GM12878 (cell line): Measurements from ENCODE around the gene MYL3. TPM values are rescaled to one million over a fixed set of nuclear protein-coding genes. Genes with fewer than 3 reads are reported as not detected.

Source experiments
- ATAC-seq: fragments of 200-7000 bp; cut with Tn5 transposase; 3 replicates; pipeline ENCODE4 v1.9.1; 2020; ENCODE audit warnings: mild to moderate bottlenecking, moderate library complexity
- BruUV-seq: library from RNA; stranded (reverse); fragments of 400-500 nt; replicated peaks from 2 replicates; lab custom pipeline; 2021; lab: Mats Ljungman, UMichigan
- CTCF ChIA-PET: fragments of 300-600 bp; sonication (Branson Sonifier 250); formaldehyde crosslinking; extraction: SDS; loops from one replicate; lab custom pipeline; 2021; ENCODE audit warnings: inconsistent platforms; lab: Yijun Ruan, JAX
- POLR2A ChIA-PET: fragments of 350-600 bp; formaldehyde crosslinking; extraction: SDS; loops from one replicate; lab custom pipeline; 2021; ENCODE audit warnings: inconsistent platforms; lab: Charles Lee
- RAD21 ChIA-PET: fragments of 300-600 bp; sonication (Branson Sonifier 250); formaldehyde crosslinking; loops from one replicate; lab custom pipeline; 2023; ENCODE audit warnings: antibody characterized with exemption; ENCODE audit not compliant: unreplicated experiment; lab: Charles Lee
- SMC1A ChIA-PET: fragments of 300-600 bp; sonication (Branson Sonifier 250); formaldehyde crosslinking; loops from one replicate; lab custom pipeline; 2023; ENCODE audit not compliant: unreplicated experiment, uncharacterized antibody; lab: Charles Lee
- DNase-seq: peaks from one replicate; pipeline ENCODE4 v3.0.0-alpha.2; 2011; ENCODE audit warnings: low read depth, low spot score
- FAIRE-seq: peaks from 3 replicates; lab custom pipeline; 2011; peaks lifted over from hg19 to GRCh38; lab: Jason Lieb, UNC
- H2AFZ ChIP-seq: 2 replicates; pipeline ENCODE4 v1.6.0; 2011; ENCODE audit warnings: low read depth, low read length, control low read depth; ENCODE audit not compliant: control insufficient read depth
- H3K27ac ChIP-seq: 2 replicates; pipeline ENCODE4 v1.5.1; 2011; ENCODE audit warnings: control low read depth; ENCODE audit not compliant: control insufficient read depth, insufficient read depth
- H3K27me3 ChIP-seq, 2 experiments: replicated peaks in 1 of 2; 2 replicates each; pipeline versions ENCODE4 v1.6.0 to v1.6.1; 2011; ENCODE audit warnings: low read length in 1 of 2; ENCODE audit not compliant: control insufficient read depth in 2 of 2, insufficient read depth in 2 of 2
- H3K36me3 ChIP-seq, 2 experiments: 2 replicates each; pipeline ENCODE4 v1.5.1; 2011; ENCODE audit warnings: low read length in 1 of 2; ENCODE audit not compliant: control insufficient read depth in 2 of 2, insufficient read depth in 2 of 2
- H3K4me1 ChIP-seq: 2 replicates; pipeline ENCODE4 v1.6.1; 2011; ENCODE audit warnings: mild to moderate bottlenecking, low read length, moderate library complexity, mixed read lengths; ENCODE audit not compliant: control insufficient read depth, insufficient read depth
- H3K4me2 ChIP-seq: 2 replicates; pipeline ENCODE4 v1.6.0; 2011; ENCODE audit warnings: control low read depth; ENCODE audit not compliant: control insufficient read depth, insufficient read depth
- H3K4me3 ChIP-seq: fragments of 200-600 bp; sonication (generic); 2 replicates; pipeline ENCODE4 v1.5.1; 2016
- H3K79me2 ChIP-seq: 2 replicates; pipeline ENCODE4 v1.6.0; 2011; ENCODE audit warnings: low read length; ENCODE audit not compliant: control insufficient read depth, insufficient read depth
- H3K9ac ChIP-seq: 2 replicates; pipeline ENCODE4 v1.8.0; 2011; ENCODE audit warnings: low read length, control low read depth, mixed read lengths; ENCODE audit not compliant: control insufficient read depth, insufficient read depth
- H3K9me3 ChIP-seq: replicated peaks from 3 replicates; pipeline ENCODE4 v1.5.1; 2011; ENCODE audit warnings: mild to moderate bottlenecking, low read length; ENCODE audit not compliant: control insufficient read depth, insufficient read depth
- H4K20me1 ChIP-seq: 2 replicates; pipeline ENCODE4 v1.6.0; 2011; ENCODE audit not compliant: control insufficient read depth, insufficient read depth
- CBX3 ChIP-seq: fragments of 200-600 bp; sonication (generic); IDR thresholded peaks from 2 replicates; pipeline ENCODE4 v1.6.1; 2016; ENCODE audit warnings: low read depth, borderline replicate concordance
- EP300 ChIP-seq, 2 experiments: fragments of 150-350 bp in 1 of 2; IDR thresholded peaks; 2 replicates each; pipeline ENCODE4 v1.6.1; 2011 to 2012; ENCODE audit warnings: low read depth in 2 of 2, low read length in 2 of 2, borderline replicate concordance in 1 of 2, improper control_type of control experiment in 1 of 2, inconsistent platforms in 1 of 2; ENCODE audit not compliant: control insufficient read depth in 1 of 2
- ETV6 ChIP-seq, 2 experiments: fragments of 450-650 bp in 1 of 2; IDR thresholded peaks in 1 of 2; conservative IDR thresholded peaks in 1 of 2; 2 replicates each; pipeline ENCODE4 v1.6.1; 2014; ENCODE audit warnings: antibody characterized with exemption in 1 of 2, borderline replicate concordance in 1 of 2, low read depth in 1 of 2, mild to moderate bottlenecking in 1 of 2, moderate library complexity in 1 of 2
- IKZF1 ChIP-seq: fragments of 450-650 bp; conservative IDR thresholded peaks from 2 replicates; pipeline ENCODE4 v1.6.1; 2017; ENCODE audit warnings: antibody characterized with exemption, mild to moderate bottlenecking
- JUNB ChIP-seq: IDR thresholded peaks from 2 replicates; pipeline ENCODE4 v1.6.1; 2016; ENCODE audit warnings: antibody characterized with exemption, mild to moderate bottlenecking
- SREBF2 ChIP-seq: IDR thresholded peaks from 2 replicates; pipeline ENCODE4 v1.6.1; 2012; ENCODE audit warnings: mild to moderate bottlenecking, low read length
- YBX1 ChIP-seq: fragments of 450-650 bp; IDR thresholded peaks from 2 replicates; pipeline ENCODE4 v1.6.1; 2016; ENCODE audit warnings: antibody characterized with exemption
- ZBED1 ChIP-seq: IDR thresholded peaks from 2 replicates; pipeline ENCODE4 v1.6.1; 2016; ENCODE audit warnings: borderline replicate concordance
- ZNF622 ChIP-seq: fragments of 450-650 bp; IDR thresholded peaks from 2 replicates; pipeline ENCODE4 v1.6.1; 2017; ENCODE audit warnings: mild to moderate bottlenecking, inconsistent platforms
- WGBS: methylation state at CpG from one replicate; pipeline ENCODE4 v1.1.6; 2016; ENCODE audit warnings: low lambda C conversion rate; ENCODE audit not compliant: insufficient replicate concordance, insufficient coverage; ENCODE audit errors: missing lambda C conversion rate; 5-methylcytosine and 5-hydroxymethylcytosine counted together
- in situ Hi-C: fragments of 300-500 bp; cut with MboI; formaldehyde crosslinking; loops from 9 replicates; pipeline ENCODE4 v1.14.3; 2018; ENCODE audit warnings: mixed read lengths
- intact Hi-C: fragments of 100-400 bp; cut with micrococcal nuclease; formaldehyde crosslinking; loops from one replicate; pipeline ENCODE4 v1.14.2; 2022; ENCODE audit not compliant: unreplicated experiment
- polyA plus RNA-seq, 11 experiments: library from polyadenylated mRNA; depleted of rRNA in 4 of 11; unstranded in 6 of 11; stranded (reverse) in 5 of 11; fragments of >200 nt; fragmentation: Nextera tagmentation in 4 of 11; fragmentation: Illumina TruSeq in 1 of 11; extraction: Ambion mirVana in 4 of 11; extraction: Trizol in 1 of 11; gene quantifications; 1 replicate in 1 of 11; 2 replicates in 10 of 11; pipeline versions ENCODE4 v1.2.1 to v1.2.3, GENCODE V29; 2011 to 2016; ENCODE audit warnings: inconsistent platforms in 2 of 11, missing spikeins in 2 of 11, low read depth in 1 of 11
- total RNA-seq, 4 experiments: library from RNA; depleted of rRNA in 3 of 4; stranded (reverse); fragments of >200 nt in 3 of 4; fragmentation: Illumina TruSeq in 1 of 4; extraction: Trizol in 1 of 4; gene quantifications; 2 replicates each; pipeline versions ENCODE4 v1.2.1 to v1.2.3, GENCODE V29; 2013 to 2021
- TF ChIP-seq, protein P1 (sequence below): IDR thresholded peaks from 2 replicates; pipeline ENCODE4 v1.6.1; 2011; ENCODE audit warnings: borderline replicate concordance, low read depth, mild to moderate bottlenecking, moderate library complexity, low read length; ENCODE audit not compliant: insufficient read depth, poor library complexity, severe bottlenecking
- TF ChIP-seq, protein P2 (sequence below): fragments of 450-650 bp; formaldehyde crosslinking; IDR thresholded peaks from 2 replicates; pipeline ENCODE4 v1.4.0; 2020; ENCODE audit warnings: mild to moderate bottlenecking, moderate library complexity
- TF ChIP-seq, protein P3 (sequence below): fragments of 450-650 bp; IDR thresholded peaks from 2 replicates; pipeline ENCODE4 v1.6.1; 2016; ENCODE audit warnings: mild to moderate bottlenecking

The MYL3 gene
- total and polyA plus RNA-seq, 10 of the 15 experiments (the other 5 are each of a cell fraction or from before 2014, with no cell fraction given): 0.40 TPM; not detected in 9

DNA sequence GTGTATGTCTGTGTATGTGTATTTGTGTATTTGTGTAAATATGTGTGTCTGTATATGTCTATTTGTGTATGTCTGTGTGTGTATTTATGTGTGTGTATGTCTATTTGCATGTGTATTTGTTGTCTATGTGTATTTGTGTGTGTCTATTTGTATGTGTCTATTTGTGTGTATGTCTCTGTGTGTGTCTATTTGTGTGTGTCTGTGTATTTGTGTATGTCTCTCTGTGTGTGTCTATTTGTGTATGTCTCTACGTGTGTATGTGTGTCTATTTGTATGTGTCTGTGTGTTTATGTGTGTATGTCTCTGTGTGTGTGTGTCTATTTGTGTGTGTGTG, 44.7 kb upstream of the MYL3 start:
- RAD21 ChIA-PET: no interaction called here

More for the DNA sequence above, 44.7 kb upstream of the MYL3 start:
- Histone ChIP-seq H2AFZ (no peak overlapping the region), H3K4me3 (no peak overlapping the region), H3K79me2 (no peaks in the 10 kb centered on the region), H3K9me3 (no peaks in the 10 kb centered on the region), H3K27ac (no peak overlapping the region), H3K4me1 (peaks cover 5% of the 10 kb centered on the region), H4K20me1 (no peaks in the 10 kb centered on the region), H3K27me3 (no peaks in the 10 kb centered on the region), H3K9ac (no peak overlapping the region), H3K4me2 (no peak overlapping the region), H3K36me3 (no peaks in the 10 kb centered on the region)
- SMC1A ChIA-PET: interaction anchor here (1.2 kb wide), 1 partner anchor 188 kb away, joined by 3 read pairs; no protein-coding TSS in a partner anchor
- no peak for TF ChIP-seq SREBF2
- TF ChIP-seq ETV6 (conservative IDR thresholded peaks at IDR 0.05 in 1 of 2, IDR thresholded peaks at IDR 0.05 in 1 of 2; ENCODE audit: borderline replicate concordance in 1 of 2, low read depth in 1 of 2): no peak
- no peak for TF ChIP-seq ZNF622
- TF ChIP-seq, protein P1, sequence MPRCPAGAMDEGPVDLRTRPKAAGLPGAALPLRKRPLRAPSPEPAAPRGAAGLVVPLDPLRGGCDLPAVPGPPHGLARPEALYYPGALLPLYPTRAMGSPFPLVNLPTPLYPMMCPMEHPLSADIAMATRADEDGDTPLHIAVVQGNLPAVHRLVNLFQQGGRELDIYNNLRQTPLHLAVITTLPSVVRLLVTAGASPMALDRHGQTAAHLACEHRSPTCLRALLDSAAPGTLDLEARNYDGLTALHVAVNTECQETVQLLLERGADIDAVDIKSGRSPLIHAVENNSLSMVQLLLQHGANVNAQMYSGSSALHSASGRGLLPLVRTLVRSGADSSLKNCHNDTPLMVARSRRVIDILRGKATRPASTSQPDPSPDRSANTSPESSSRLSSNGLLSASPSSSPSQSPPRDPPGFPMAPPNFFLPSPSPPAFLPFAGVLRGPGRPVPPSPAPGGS: no peak
- TF ChIP-seq IKZF1: no peak
- TF ChIP-seq, protein P2, sequence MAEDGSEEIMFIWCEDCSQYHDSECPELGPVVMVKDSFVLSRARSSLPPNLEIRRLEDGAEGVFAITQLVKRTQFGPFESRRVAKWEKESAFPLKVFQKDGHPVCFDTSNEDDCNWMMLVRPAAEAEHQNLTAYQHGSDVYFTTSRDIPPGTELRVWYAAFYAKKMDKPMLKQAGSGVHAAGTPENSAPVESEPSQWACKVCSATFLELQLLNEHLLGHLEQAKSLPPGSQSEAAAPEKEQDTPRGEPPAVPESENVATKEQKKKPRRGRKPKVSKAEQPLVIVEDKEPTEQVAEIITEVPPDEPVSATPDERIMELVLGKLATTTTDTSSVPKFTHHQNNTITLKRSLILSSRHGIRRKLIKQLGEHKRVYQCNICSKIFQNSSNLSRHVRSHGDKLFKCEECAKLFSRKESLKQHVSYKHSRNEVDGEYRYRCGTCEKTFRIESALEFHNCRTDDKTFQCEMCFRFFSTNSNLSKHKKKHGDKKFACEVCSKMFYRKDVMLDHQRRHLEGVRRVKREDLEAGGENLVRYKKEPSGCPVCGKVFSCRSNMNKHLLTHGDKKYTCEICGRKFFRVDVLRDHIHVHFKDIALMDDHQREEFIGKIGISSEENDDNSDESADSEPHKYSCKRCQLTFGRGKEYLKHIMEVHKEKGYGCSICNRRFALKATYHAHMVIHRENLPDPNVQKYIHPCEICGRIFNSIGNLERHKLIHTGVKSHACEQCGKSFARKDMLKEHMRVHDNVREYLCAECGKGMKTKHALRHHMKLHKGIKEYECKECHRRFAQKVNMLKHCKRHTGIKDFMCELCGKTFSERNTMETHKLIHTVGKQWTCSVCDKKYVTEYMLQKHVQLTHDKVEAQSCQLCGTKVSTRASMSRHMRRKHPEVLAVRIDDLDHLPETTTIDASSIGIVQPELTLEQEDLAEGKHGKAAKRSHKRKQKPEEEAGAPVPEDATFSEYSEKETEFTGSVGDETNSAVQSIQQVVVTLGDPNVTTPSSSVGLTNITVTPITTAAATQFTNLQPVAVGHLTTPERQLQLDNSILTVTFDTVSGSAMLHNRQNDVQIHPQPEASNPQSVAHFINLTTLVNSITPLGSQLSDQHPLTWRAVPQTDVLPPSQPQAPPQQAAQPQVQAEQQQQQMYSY: no peak
- no peak for TF ChIP-seq EP300 (IDR thresholded peaks at IDR 0.05; ENCODE audit: borderline replicate concordance in 1 of 2, control insufficient read depth in 1 of 2, low read depth in 2 of 2, low read length in 2 of 2)
- TF ChIP-seq, protein P3, sequence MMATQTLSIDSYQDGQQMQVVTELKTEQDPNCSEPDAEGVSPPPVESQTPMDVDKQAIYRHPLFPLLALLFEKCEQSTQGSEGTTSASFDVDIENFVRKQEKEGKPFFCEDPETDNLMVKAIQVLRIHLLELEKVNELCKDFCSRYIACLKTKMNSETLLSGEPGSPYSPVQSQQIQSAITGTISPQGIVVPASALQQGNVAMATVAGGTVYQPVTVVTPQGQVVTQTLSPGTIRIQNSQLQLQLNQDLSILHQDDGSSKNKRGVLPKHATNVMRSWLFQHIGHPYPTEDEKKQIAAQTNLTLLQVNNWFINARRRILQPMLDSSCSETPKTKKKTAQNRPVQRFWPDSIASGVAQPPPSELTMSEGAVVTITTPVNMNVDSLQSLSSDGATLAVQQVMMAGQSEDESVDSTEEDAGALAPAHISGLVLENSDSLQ: no peak
- no peak for TF ChIP-seq JUNB
- no peak for TF ChIP-seq CBX3
- TF ChIP-seq ZBED1: no peak
- TF ChIP-seq YBX1: no peak
- no TSS peak for BruUV-seq
- 0% methylated on average over 1 of the region's 1 CpG for WGBS
- POLR2A ChIA-PET: no interaction called here
- intact Hi-C loops (no loop called here), in situ Hi-C loops (no loop called here)
- ATAC-seq: no peak
- CTCF ChIA-PET: interaction anchor here (1.5 kb wide), 1 partner anchor 14 kb away, joined by 3 read pairs; no protein-coding TSS in a partner anchor
- FAIRE-seq: no peak
- no peak for DNase-seq
